Measurements from ENCODE around the gene OGFOD2. TPM values are rescaled to one million over a fixed set of nuclear protein-coding genes. Genes with fewer than 3 reads are reported as not detected.

OGFOD2 gene
- total and polyA plus RNA-seq, 9 of the 15 experiments (the other 6 are each of a cell fraction or from before 2014, with no cell fraction given) = 1.4 to 111 (median 18.5) TPM

DNA sequence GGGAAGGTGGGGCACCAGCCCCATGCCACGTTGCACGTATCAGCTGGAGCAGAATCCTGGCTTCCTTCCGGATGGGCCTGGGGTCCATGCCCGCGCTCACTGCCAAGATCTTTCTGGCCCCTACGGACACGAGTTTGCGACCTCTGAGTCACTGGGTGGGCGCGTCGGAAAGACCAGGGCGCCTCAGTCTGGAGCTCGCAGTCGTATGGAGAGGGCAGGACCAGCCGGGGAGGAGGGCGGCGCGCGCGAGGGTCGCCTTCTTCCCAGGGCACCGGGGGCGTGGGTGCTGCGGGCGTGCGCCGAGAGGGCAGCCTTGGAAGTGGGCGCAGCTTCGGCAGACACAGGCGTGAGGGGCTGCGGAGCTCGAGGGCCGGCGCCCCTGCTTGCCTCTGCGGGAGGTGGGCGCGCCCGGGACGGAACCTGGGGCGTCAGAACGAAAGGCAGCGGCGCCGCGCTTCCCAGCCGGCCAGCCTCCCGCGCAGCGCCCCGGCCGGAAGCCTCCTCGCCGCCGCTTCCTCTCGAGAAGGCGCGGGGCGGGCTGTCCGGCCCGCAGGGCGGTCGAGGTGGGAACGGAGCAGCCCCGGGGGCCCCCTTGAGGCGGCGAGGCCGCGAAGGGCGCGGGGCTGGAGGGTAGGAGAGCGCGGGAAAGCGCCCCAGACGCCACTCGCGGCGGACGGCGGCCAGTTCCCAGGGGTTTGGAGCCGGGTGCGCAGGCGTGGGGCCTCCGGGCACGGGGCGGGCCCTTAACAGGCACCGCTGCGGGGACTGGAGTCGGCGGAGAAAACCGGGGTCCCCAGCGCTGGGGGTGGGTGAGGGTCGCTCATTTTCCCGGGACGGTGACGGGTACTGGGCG, 5.4 kb downstream of the OGFOD2 start, which contains the start of gene ARL6IP4 (continued):
- TF ChIP-seq, protein P1, sequence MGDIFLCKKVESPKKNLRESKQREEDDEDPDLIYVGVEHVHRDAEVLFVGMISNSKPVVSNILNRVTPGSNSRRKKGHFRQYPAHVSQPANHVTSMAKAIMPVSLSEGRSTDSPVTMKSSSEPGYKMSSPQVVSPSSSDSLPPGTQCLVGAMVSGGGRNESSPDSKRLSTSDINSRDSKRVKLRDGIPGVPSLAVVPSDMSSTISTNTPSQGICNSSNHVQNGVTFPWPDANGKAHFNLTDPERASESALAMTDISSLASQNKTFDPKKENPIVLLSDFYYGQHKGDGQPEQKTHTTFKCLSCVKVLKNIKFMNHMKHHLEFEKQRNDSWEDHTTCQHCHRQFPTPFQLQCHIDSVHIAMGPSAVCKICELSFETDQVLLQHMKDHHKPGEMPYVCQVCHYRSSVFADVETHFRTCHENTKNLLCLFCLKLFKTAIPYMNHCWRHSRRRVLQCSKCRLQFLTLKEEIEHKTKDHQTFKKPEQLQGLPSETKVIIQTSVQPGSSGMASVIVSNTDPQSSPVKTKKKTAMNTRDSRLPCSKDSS (IDR thresholded peaks at IDR 0.05; ENCODE audit: low read depth, partially characterized antibody) = no peak
- no peak for TF ChIP-seq ZNF232 (CRISPR knock-in tag; IDR thresholded peaks at IDR 0.05)
- TF ChIP-seq ADNP (tag; IDR thresholded peaks at IDR 0.05) = no peak
- TF ChIP-seq ZBTB1 (CRISPR knock-in tag; IDR thresholded peaks at IDR 0.05; ENCODE audit: borderline replicate concordance, low read depth) = peak; percentile 76; the same call in 1 of the 2 replicates
- TF ChIP-seq BRF1 (IDR thresholded peaks at IDR 0.05; ENCODE audit: borderline replicate concordance, extremely low read depth, insufficient read length) = no peak
- no peak for TF ChIP-seq ZNF778 (CRISPR knock-in tag; IDR thresholded peaks at IDR 0.05)
- no peak for TF ChIP-seq CHD2 (IDR thresholded peaks at IDR 0.05; ENCODE audit: low read depth, low read length)
- no peak for TF ChIP-seq MTA1 (IDR thresholded peaks at IDR 0.05; ENCODE audit: borderline replicate concordance)
- TF ChIP-seq ZNF124 (CRISPR knock-in tag; IDR thresholded peaks at IDR 0.05) = no peak
- TF ChIP-seq SRSF1 (IDR thresholded peaks at IDR 0.05; ENCODE audit: low read depth, low read length) = no peak
- TF ChIP-seq KAT7 (CRISPR knock-in tag; IDR thresholded peaks at IDR 0.05; ENCODE audit: borderline replicate concordance) = no peak
- TF ChIP-seq SRSF3 (IDR thresholded peaks at IDR 0.05; ENCODE audit: insufficient read depth, low read length) = no peak
- TF ChIP-seq ZC3H8 (IDR thresholded peaks at IDR 0.05) = no peak
- TF ChIP-seq ZNF699 (CRISPR knock-in tag; IDR thresholded peaks at IDR 0.05; ENCODE audit: insufficient replicate concordance) = no peak
- TF ChIP-seq MTF1 (CRISPR knock-in tag; IDR thresholded peaks at IDR 0.05; ENCODE audit: borderline replicate concordance) = 0 out of 2 replicates have a peak, but pooled peaks have one; percentile 25
- 0 out of 2 replicates have a peak, but pooled peaks have one; percentile 56 for TF ChIP-seq ZNF24 (IDR thresholded peaks at IDR 0.05)
- TF ChIP-seq TOE1 (IDR thresholded peaks at IDR 0.05; ENCODE audit: borderline replicate concordance) = no peak
- no peak for TF ChIP-seq TOE1 (CRISPR knock-in tag; IDR thresholded peaks at IDR 0.05; ENCODE audit: borderline replicate concordance, low read depth)
- TF ChIP-seq KDM4B (IDR thresholded peaks at IDR 0.05; ENCODE audit: borderline replicate concordance in 2 of 2, low read depth in 1 of 2) = no peak; a peak in 1 of 4 replicates
- TF ChIP-seq, protein P2, sequence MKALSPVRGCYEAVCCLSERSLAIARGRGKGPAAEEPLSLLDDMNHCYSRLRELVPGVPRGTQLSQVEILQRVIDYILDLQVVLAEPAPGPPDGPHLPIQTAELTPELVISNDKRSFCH (CRISPR knock-in tag; IDR thresholded peaks at IDR 0.05) = no peak
- TF ChIP-seq, protein P2 (tag; IDR thresholded peaks at IDR 0.05) = peak; percentile 47
- no peak for TF ChIP-seq ATF1 (CRISPR knock-in tag; IDR thresholded peaks at IDR 0.05)
- peak; percentile 33; the same call in 1 of the 2 replicates for TF ChIP-seq ATF1 (tag; IDR thresholded peaks at IDR 0.05)
- TF ChIP-seq IFI16 (CRISPR knock-in tag; IDR thresholded peaks at IDR 0.05) = no peak
- no peak for TF ChIP-seq ZNF184 (CRISPR knock-in tag; IDR thresholded peaks at IDR 0.05)
- TF ChIP-seq SIN3B (IDR thresholded peaks at IDR 0.05; ENCODE audit: low read depth) = peak; percentile 88
- no peak for TF ChIP-seq SNRNP70 (optimal IDR thresholded peaks at IDR 0.05; ENCODE audit: low read depth, low read length)
- no peak for TF ChIP-seq NFATC3 (IDR thresholded peaks at IDR 0.05)
- no peak for TF ChIP-seq NFYB (IDR thresholded peaks at IDR 0.05; ENCODE audit: extremely low read depth, insufficient read length)
- TF ChIP-seq HNRNPH1 (optimal IDR thresholded peaks at IDR 0.05; ENCODE audit: low read depth, low read length) = peak; percentile 59

Measured in K562 (cell line).